Heart left ventricle (tissue), 16 donors: Measurements from ENCODE around the gene HK3. TPM values are rescaled to one million over a fixed set of nuclear protein-coding genes. Genes with fewer than 3 reads are reported as not detected.

ENCODE experiments used
- ATAC-seq, 4 donors: fragments of 200-7000 bp; cut with Tn5 transposase; one replicate each; pipeline ENCODE4 v1.9.1; 2020 to 2022; ENCODE audit warnings: moderate library complexity in 4 of 4, mild to moderate bottlenecking in 3 of 4, moderate number of reproducible peaks in 1 of 4
- DNase-seq, 5 donors: peaks; one replicate each; pipeline ENCODE4 v3.0.0-alpha.2; 2020
- H3K27ac ChIP-seq, 12 donors: fragments of 200-600 bp; sonication (generic) in 4 of 12; one replicate each; pipeline versions ENCODE4 v1.5.0 to v1.8.0; 2016 to 2022; ENCODE audit warnings: mild to moderate bottlenecking in 2 of 12
- H3K27me3 ChIP-seq, 9 donors: fragments of 200-600 bp; sonication (generic) in 2 of 9; one replicate each; pipeline versions ENCODE4 v1.5.1 to v1.8.0; 2016 to 2022; ENCODE audit warnings: mild to moderate bottlenecking in 3 of 9
- H3K36me3 ChIP-seq, 9 donors: fragments of 200-600 bp; sonication (generic) in 2 of 9; one replicate each; pipeline versions ENCODE4 v1.5.0 to v1.8.0; 2018 to 2022; ENCODE audit warnings: mild to moderate bottlenecking in 2 of 9
- H3K4me1 ChIP-seq, 12 donors: fragments of 200-600 bp; sonication (generic) in 4 of 12; one replicate each; pipeline versions ENCODE4 v1.5.0 to v1.8.0; 2016 to 2022; ENCODE audit warnings: mild to moderate bottlenecking in 3 of 12
- H3K4me3 ChIP-seq, 12 donors: fragments of 200-600 bp; sonication (generic) in 4 of 12; one replicate each; pipeline versions ENCODE4 v1.5.0 to v1.8.0; 2017 to 2022; ENCODE audit warnings: mild to moderate bottlenecking in 9 of 12, moderate library complexity in 4 of 12
- H3K9me3 ChIP-seq, 12 donors: fragments of 200-600 bp; sonication (generic) in 4 of 12; one replicate each; pipeline versions ENCODE4 v1.5.0 to v1.8.0; 2016 to 2022; ENCODE audit warnings: mild to moderate bottlenecking in 1 of 12
- CTCF ChIP-seq, 12 donors: fragments of 200-600 bp; sonication (generic) in 4 of 12; IDR thresholded peaks; one replicate each; pipeline versions ENCODE4 v1.5.0 to v1.8.0; 2018 to 2022; ENCODE audit warnings: antibody characterized with exemption in 12 of 12, mild to moderate bottlenecking in 5 of 12
- POLR2A ChIP-seq, 2 donors: fragments of 450-650 bp; IDR thresholded peaks; one replicate each; pipeline ENCODE4 v1.6.1; 2017; ENCODE audit warnings: antibody characterized with exemption in 2 of 2, mild to moderate bottlenecking in 2 of 2, moderate library complexity in 2 of 2
- WGBS, 4 donors: extraction: QIAGEN DNeasy Blood & Tissue Kit in 2 of 4; methylation state at CpG; one replicate each; pipeline versions ENCODE4 v1.1.5 to v1.1.7; 2013 to 2018; 5-methylcytosine and 5-hydroxymethylcytosine counted together
- intact Hi-C, 10 donors: fragments of 100-400 bp; cut with DNase I; formaldehyde crosslinking; loops; one replicate each; pipeline versions ENCODE4 v1.11.1 to v1.14.2; 2022
- polyA plus RNA-seq, 2 donors: library from polyadenylated mRNA; stranded (reverse); fragments of 200-250 nt; gene quantifications; one replicate each; pipeline ENCODE4 v1.2.3, GENCODE V29; 2013
- total RNA-seq, 9 donors: library from RNA; depleted of rRNA in 2 of 9; stranded (reverse); fragments of >200 nt in 2 of 9; fragmentation: NEBNext Ultra II Directional in 3 of 9; extraction: Animal tissue kit (Norgen Biotek cat#: 25700) in 3 of 9; gene quantifications; one replicate each; pipeline versions ENCODE4 v1.1.0 to v1.2.4, GENCODE V29; 2016 to 2023
- donor health status: ischemic (EF 13 %, LVEDD 7.1; RV severe dilation, severe dysfunction).
- donor health status: healthy with polysubstance abuse.
- donor health status: DM: no; HTN: yes; CAD: no.
- donor health status: DM: no; HTN: no; CAD: no.
- donor health status: ischemic (EF 25% LVEDD 6.9; RV normal size, moderate dysfunction).
- donor health status: ischemic (EF 25% LVEDD 5.7; RV mildly dilated, moderate dysfunction).
- donor health status: healthy.
- donor health status: DM: yes; HTN: yes; CAD: no.
- donor health status: ischemic (EF 35%, LVEDD 5.7; RV mildly dilated, moderate dysfunction).
- donor health status: nonischemic (EF 11% LVEDD 7.7; RV severe dilation, severe dysfunction).
- donor health status: DM: yes; HTN: yes; CAD: no.
- donor health status: PGD.
- donor health status: ischemic (EF 29% LVEDD 5.4; RV normal size, mild dysfunction).
- donor health status: nonischemic (EF 23%, LVEDD 6.1; RV moderate dilation, normal function).

HK3 gene
- total and polyA plus RNA-seq, 11 donors, result 0.46 to 44.0 (median 2.5) TPM

DNA sequence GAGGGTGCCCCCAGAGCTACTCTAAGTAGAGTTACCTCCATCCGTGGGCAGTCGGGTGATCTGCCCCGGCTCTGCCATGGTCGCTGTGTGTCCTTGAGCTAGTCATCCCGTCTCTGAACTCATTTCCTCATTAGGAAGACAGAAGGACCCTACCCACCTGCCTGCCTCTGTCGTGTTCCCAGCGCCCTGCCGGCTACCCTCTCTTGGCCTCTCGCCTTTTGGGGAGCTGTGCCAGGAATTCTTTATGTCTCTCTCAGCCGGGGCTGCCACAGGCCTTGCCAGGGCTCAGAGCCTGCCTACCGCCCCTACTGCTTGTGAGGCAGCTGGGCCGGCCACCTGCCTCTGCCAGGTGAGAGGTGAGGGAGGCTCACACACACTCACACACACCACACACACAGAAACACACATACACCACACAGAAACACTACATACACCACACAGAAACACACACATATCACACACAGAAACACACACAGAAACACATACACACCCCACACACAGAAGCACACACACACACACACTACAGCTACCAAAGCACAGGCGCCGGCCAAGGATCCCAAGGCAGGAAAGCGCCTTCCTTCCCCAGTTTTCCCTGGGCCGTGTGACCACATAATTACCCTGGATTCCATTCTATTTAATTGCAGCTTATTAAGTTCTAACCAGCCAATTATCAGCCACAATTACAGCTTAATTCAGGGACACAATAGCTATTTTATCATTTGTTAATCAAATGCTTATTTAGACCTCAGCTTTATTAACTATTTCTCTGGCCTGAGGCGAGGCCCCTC lies 47.1 kb downstream of the HK3 start:
- intact Hi-C loops, result no loop called here
- 56 to 77% (median 66%) methylated on average over 13 to 17 of the region's 17 CpGs for WGBS, 4 donors
- no peak for TF ChIP-seq CTCF (IDR thresholded peaks at IDR 0.05)
- no peak for TF ChIP-seq POLR2A (IDR thresholded peaks at IDR 0.05)

GRCh38 chr5:176851380-176851779 lies 47.8 kb downstream of the HK3 start:
- TF ChIP-seq CTCF (IDR thresholded peaks at IDR 0.05), result no peak
- DNase-seq, result peak in 2 of 5 donors; percentile 12 to 45
- H3K27me3 ChIP-seq, result peaks cover 0 to 57% (median 14%) of the 10 kb centered on the region in 9 donors

More for the DNA sequence above, 47.1 kb downstream of the HK3 start:
- H3K4me3 ChIP-seq, result no peak overlapping the region
- ATAC-seq (peak in 1 of 4 donors; percentile 34), DNase-seq (peak in 1 of 5 donors; percentile 27)
- peaks cover 0 to 50% (median 14%) of the 10 kb centered on the region in 9 donors for H3K27me3 ChIP-seq
- H3K27ac ChIP-seq, result no peak overlapping the region
- H3K4me1 ChIP-seq, result no peaks in the 10 kb centered on the region
- no peaks in the 10 kb centered on the region for H3K36me3 ChIP-seq
- H3K9me3 ChIP-seq, result no peaks in the 10 kb centered on the region

GRCh38 chr5:176850371-176851245 lies 48.5 kb downstream of the HK3 start:
- no peaks in the 10 kb centered on the region for H3K36me3 ChIP-seq
- intact Hi-C loops, result no loop called here
- H3K4me1 ChIP-seq, result no peaks in the 10 kb centered on the region
- no peak overlapping the region for H3K27ac ChIP-seq
- no peak for TF ChIP-seq POLR2A (IDR thresholded peaks at IDR 0.05)
- no peak for TF ChIP-seq CTCF (IDR thresholded peaks at IDR 0.05)
- DNase-seq, result peak in 2 of 5 donors; percentile 11 to 58
- 79 to 85% (median 80%) methylated on average over 19 to 21 of the region's 21 CpGs for WGBS, 4 donors
- H3K4me3 ChIP-seq, result no peak overlapping the region
- no peak for ATAC-seq
- H3K9me3 ChIP-seq, result no peaks in the 10 kb centered on the region
- H3K27me3 ChIP-seq, result peaks cover 0 to 65% (median 15%) of the 10 kb centered on the region in 9 donors

More at GRCh38 chr5:176851380-176851779, 47.8 kb downstream of the HK3 start:
- no peaks in the 10 kb centered on the region for H3K4me1 ChIP-seq
- intact Hi-C loops, result no loop called here
- ATAC-seq, result no peak
- no peaks in the 10 kb centered on the region for H3K36me3 ChIP-seq
- H3K9me3 ChIP-seq, result no peaks in the 10 kb centered on the region
- 76 to 90% (median 81%) methylated on average over 2 to 12 of the region's 12 CpGs for WGBS, 4 donors
- no peak overlapping the region for H3K27ac ChIP-seq
- H3K4me3 ChIP-seq, result no peak overlapping the region
